Measurements from ENCODE around the gene ITGB8.

- TF ChIP-seq MAX (CRISPR knock-in tag; IDR thresholded peaks at IDR 0.05) (no peak), USF1 (CRISPR knock-in tag; IDR thresholded peaks at IDR 0.05) (no peak), CTCF (IDR thresholded peaks at IDR 0.05) (no peak), ATF3 (CRISPR knock-in tag; conservative IDR thresholded peaks at IDR 0.05) (no peak), RELA (CRISPR knock-in tag; IDR thresholded peaks at IDR 0.05; ENCODE audit: borderline replicate concordance) (no peak), NR2C2 (CRISPR knock-in tag; IDR thresholded peaks at IDR 0.05) (no peak), FOXK1 (CRISPR knock-in tag; IDR thresholded peaks at IDR 0.05) (no peak), CREB1 (CRISPR knock-in tag; IDR thresholded peaks at IDR 0.05) (no peak), JUN (CRISPR knock-in tag; IDR thresholded peaks at IDR 0.05) (no peak), TEAD1 (CRISPR knock-in tag; IDR thresholded peaks at IDR 0.05) (no peak), PRDM15 (CRISPR knock-in tag; IDR thresholded peaks at IDR 0.05) (no peak)
Measured at GRCh38 chr7:20350996-20351692, 20.4 kb downstream of the ITGB8 start.
